ENCODE data around the gene PTPRU.

PTPRU gene

DNA sequence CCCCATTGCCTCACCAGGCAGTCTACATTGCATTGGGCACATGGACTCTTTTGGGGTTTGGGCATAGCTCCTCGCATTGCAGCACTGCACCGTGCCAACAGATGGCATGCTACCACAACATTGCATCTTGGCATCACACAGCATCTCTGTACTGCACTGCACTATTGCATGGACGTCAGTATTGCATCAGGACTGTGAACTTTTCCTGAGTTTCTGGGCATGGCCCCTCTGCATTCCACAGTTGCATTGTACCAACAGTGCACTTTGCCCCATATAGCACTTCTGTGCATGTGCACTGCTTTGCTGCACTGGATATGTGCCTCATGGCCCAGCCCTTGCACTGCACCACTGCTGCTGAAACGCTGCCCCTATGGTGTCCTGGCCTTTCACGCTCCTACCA, 9.6 kb downstream of the PTPRU start:
- no peak for DNase-seq (ENCODE audit: low read depth)

DNA sequence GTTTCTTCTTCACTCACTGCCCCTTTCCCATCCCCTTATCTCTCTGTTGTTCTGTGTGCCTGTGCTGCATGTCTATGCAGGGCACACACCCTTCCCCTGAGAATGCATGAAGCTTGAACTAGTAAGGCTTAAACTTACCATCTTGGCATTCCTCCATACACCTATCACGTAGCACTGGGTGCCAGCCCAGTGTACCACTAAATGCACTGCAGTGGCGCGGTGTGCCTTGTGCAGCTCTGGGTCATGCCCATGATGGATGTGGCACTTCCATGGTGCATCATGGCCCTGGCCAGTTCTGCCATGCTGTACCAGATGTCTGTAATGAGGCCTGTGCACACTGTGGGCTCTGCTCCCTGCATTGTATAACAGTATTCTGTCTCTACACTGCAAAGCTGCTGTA, 10.7 kb downstream of the PTPRU start:
- no peak for DNase-seq (ENCODE audit: low read depth)

DNA sequence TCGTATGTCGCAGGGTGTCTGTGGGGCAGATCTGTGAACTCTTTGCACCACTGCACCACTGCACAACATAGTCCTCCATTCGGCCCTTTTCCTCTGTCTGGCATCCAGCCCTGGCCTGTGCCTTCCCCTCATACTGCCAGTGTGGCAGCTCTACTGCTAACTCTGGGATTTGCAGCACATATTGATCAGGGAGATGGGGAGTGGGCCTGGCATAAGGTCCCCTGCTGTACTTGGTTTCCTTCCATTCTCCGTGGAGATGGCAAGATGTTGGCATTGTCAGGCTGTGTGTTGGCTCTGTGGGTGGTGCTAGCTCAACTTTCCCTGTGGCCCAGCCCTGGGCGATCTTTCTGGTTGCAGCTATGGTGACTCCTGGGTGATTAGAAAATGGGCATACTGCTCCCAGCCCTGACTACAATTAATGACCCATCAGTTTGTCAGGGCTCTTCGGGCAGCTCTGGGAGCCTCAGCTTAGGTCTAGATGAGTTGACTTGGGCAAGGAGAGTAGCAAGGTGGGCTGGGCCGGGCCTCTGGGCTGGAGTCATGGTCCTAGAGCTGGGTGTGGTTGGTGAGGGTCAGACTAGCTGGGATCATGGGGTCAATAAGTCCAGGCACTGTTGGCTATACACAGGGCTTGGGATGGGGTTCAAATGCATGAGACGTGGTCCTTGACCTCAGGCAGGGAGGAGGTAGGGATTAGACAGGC, 11.4 kb downstream of the PTPRU start:
- no peak for DNase-seq (ENCODE audit: low read depth)

- no peak for DNase-seq (ENCODE audit: low read depth)
These were observed 12.1 kb downstream of the PTPRU start for GRCh38 chr1:29248409-29248808.

- no peak for DNase-seq (ENCODE audit: low read depth)
These were observed 12.9 kb downstream of the PTPRU start for GRCh38 chr1:29249170-29249691.

GRCh38 chr1:29249951-29250581, 13.7 kb downstream of the PTPRU start:
- DNase-seq (ENCODE audit: low read depth): no peak

DNA sequence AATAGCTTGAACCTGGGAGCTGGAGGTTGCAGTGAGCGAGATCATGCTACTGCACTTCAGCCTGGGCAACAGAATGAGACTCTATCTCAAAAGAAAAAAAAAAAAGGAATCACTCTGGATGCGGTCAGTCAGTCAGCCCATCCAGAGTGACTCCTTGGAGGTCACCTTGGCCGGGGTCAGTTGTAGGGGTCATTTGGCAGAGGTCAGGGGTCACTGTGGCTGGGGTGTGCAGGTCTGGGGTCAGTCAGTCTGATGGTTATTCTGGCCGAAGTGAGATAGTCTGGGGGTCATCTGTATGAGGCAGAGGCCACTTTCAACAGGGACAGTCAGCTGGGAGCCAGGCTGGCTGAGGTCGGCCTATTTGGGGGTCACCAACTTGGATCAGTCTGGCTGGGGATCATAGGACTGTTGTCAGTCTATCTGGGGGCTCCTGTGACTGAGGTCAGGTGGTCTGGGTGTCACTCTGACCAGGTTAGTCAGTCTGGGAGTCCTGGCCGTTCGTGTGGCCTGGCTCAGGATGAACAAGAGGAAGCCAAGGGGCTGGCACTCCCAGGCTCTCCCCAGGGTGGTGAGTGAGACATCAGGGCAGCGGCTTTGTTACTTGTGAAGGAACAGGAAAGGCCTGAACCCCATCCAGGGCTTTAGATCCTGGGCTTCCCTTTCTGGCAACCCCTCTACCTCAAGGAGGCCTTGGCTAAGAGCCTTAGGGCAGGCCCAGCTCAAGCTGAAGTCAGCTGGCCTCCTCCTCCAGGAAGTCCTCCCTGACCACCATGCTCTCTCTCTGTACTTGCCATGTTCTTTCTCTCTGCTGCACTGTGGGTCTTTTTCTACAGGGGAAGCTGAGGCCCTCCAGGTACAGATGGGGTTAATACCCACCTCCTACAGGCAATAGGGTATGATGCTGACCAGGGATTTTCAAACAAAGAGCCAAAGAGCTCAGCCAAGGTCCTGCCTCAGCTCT, 15.1 kb downstream of the PTPRU start:
- DNase-seq (ENCODE audit: low read depth): no peak

- DNase-seq (ENCODE audit: low read depth): no peak
These were observed 16.9 kb downstream of the PTPRU start for GRCh38 chr1:29253180-29253579.

- no peak for DNase-seq (ENCODE audit: low read depth)
These were observed 18.0 kb downstream of the PTPRU start for GRCh38 chr1:29254346-29254745.

- no peak for DNase-seq (ENCODE audit: low read depth)
These were observed 18.9 kb downstream of the PTPRU start for GRCh38 chr1:29255134-29255666.

DNA sequence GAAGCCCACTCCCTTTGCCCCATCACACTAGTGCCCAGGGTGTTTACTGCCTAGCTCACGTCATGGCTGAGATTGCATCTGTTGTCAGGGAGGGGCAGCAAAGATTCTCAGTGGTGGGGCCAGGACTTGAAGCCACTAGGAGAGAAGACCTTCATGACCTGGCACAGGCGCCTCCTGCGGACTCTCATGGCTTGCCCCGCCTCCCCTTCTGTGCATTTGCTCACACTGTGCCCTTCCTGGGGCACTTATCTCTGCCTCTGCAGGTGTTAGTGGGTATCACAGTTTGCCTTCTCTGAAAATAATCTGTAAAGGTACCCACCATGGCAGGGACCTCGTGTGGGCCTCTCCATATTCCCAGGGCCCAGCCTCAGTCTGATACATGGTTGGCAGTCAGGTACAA, 20.1 kb downstream of the PTPRU start:
- no peak for DNase-seq (ENCODE audit: low read depth)

DNA sequence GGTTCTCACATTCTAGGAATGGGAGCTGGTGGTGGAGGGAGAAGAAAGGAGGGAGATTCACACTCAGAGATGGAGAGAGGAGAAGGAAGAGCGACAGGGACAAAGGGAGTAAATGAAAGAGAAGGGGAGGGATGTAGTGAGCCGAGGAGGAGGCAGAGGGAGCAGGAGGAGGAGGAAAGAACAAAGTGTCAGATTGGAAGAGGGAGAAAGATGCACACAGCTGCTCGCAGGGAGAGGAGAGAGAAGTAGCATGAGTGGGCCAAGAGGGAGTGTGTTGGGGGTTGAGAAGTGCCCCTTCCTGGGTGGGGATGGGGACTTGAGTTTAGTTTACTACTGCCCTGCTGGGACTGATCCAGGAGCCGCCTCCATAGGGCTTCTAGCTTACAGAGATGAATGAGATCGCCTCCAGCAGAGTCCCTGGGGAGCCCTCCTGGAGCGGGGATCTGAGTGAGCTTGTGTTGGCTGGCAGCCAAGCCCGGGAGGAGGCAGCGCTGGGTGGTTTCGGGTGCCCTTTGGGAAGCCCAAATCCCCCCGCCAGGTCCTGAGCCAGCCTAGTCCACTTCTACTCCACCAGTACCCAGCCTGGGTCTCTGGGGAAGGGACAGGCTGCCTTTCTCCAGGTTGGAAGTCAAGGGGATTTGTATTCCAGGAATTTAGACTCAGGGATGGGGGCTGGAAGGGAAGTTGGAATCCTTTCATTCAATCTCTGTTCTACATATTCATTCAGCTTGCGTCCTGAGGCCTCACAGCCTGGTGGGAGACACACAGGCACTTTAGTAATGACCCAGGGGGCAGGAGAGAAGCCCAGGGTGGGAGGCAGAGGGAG, 20.9 kb downstream of the PTPRU start:
- DNase-seq (ENCODE audit: low read depth): no peak

GRCh38 chr1:29258189-29258975, 22.1 kb downstream of the PTPRU start:
- no peak for DNase-seq (ENCODE audit: low read depth)

DNA sequence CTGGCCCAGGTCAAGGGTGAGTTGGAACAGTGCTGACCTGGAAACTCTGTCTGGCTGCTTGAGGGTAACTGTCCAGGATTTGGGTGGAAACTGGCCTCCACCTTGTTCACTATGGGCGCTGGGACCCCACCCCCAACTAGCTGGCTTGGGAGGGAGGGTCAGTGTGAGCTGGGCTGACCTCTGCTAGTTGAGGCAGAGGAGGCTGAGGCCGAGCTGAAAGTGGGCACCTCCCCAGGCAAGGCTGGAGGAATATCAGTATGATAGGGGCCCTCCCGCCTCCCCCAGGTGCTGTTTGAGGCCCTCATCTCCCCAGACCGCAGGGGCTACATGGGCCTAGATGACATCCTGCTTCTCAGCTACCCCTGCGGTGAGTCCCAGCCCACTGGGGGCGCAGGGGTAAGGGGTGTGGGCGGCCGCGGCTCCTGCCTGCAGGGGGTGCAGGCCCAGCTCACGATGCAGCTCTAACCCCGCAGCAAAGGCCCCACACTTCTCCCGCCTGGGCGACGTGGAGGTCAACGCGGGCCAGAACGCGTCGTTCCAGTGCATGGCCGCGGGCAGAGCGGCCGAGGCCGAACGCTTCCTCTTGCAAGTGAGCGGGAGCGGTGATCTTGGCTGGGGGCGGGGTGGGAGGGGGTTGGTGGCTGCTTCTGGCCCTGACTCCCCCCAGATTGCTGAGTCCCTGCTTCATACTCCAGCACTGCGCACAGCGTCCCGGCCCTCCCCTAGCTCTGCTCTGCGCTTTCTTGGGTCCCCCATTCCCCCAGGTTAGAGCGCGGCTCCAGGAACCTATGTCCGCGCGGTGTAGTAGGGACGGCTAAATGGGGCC, 22.9 kb downstream of the PTPRU start:
- DNase-seq (ENCODE audit: low read depth): no peak

- no peak for DNase-seq (ENCODE audit: low read depth)
These were observed 23.6 kb downstream of the PTPRU start for GRCh38 chr1:29259802-29260441.

DNA sequence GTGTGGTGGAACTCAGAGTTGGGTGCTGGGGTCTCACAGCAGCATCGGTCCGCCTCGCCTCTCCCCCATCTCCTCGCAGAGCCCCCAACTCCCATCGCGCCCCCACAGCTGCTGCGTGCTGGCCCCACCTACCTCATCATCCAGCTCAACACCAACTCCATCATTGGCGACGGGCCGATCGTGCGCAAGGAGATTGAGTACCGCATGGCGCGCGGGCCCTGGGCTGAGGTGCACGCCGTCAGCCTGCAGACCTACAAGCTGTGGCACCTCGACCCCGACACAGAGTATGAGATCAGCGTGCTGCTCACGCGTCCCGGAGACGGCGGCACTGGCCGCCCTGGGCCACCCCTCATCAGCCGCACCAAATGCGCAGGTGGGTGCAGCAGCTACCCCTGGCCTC, 24.2 kb downstream of the PTPRU start:
- no peak for DNase-seq (ENCODE audit: low read depth)

DNA sequence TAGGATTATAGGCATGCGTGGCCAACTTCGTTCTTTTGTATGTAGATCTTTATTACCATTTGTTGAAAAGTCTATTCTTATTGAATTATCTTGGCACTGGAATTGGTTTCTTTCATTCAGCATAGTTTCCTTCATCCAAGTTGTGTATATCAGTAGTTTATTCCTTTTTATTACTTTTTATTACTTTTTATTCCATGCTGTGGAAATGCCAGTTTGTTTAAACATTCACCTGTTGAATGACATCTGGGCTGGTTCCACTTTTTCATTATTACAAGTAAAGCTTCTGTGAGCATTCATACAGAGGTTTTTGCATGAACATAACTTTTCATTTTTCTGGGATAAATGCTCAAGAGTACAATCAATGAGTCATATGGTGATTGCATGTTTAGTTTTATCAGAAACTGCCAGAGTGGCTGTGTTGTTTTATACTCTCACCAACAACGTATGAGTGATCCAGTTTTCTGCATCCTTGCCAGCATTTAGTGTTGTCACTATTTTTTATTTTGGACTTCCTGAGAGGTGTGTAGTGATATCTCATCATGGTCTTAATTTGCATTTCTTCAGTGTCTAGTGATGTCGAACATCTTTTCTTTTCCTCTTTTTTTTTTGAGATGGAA, 28.6 kb downstream of the PTPRU start:
- no peak for DNase-seq (ENCODE audit: low read depth)

- DNase-seq (ENCODE audit: low read depth): no peak
These were observed 30.6 kb downstream of the PTPRU start for GRCh38 chr1:29266912-29267311.

Data from HS-5 (cell line).